Nephron progenitor cell (in vitro differentiated cells): ENCODE results near the gene PITPNM2.

Experiments
- DNase-seq: peaks from one replicate; pipeline ENCODE4 v3.0.0; 2021
- H3K27ac Mint-ChIP-seq: 2 replicates; pipeline ENCODE4 v1.8.0; 2021; ENCODE audit warnings: mild to moderate bottlenecking, moderate library complexity, mixed read lengths
- H3K27me3 Mint-ChIP-seq: 2 replicates; pipeline ENCODE4 v1.8.0; 2021; ENCODE audit warnings: mild to moderate bottlenecking, low read depth, mixed read lengths; ENCODE audit not compliant: poor library complexity
- H3K36me3 Mint-ChIP-seq: 2 replicates; pipeline ENCODE4 v1.8.0; 2021; ENCODE audit warnings: low read depth, mixed read lengths
- H3K4me1 Mint-ChIP-seq: 2 replicates; pipeline ENCODE4 v1.8.0; 2021; ENCODE audit warnings: mixed read lengths
- H3K4me3 Mint-ChIP-seq: 2 replicates; pipeline ENCODE4 v1.8.0; 2021; ENCODE audit warnings: mild to moderate bottlenecking, moderate library complexity, mixed read lengths
- H3K9me3 Mint-ChIP-seq: 2 replicates; pipeline ENCODE4 v1.8.0; 2021; ENCODE audit warnings: mild to moderate bottlenecking, moderate library complexity, mixed read lengths
- TF ChIP-seq, protein P1 (sequence below): fragments of 200-600 bp; sonication (generic); IDR thresholded peaks from 2 replicates; pipeline ENCODE4 v1.5.0; 2021; ENCODE audit warnings: antibody characterized with exemption

PITPNM2 gene

DNA sequence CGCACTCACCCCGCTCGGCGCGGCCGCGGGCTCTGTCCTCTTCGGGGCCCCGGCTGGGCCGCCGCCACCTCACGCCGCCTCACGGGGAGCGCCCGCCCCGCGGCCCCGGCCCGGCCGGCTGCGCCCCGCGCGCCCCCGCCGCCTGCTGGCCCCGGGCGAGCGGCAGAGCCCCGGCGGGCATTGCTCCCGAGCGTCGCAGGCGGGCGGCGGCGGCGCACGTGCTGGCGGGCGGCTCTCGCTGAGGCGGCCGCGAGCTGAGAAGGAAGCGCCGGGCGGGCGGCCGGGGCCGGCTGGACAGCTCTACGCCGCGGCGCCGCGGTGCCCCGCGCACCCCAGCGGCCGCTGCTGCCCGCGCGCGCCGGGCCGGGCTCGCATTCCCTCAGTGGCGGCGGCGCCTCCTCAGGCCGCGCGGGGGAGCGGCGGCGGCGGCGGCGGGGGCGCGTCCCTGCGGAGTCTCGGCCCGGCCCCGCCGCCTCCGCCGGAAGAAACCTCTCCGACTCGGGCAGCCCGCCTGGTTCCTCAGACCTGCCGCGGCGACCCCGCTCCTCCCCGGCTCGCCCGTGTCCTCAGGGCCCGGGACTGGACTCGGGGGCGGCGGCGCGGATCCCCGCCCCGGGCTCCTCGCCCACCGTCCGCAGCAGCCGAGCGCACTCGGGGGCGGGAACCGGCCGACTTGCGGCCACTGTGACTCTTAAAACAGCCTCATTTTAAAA is at the start of gene PITPNM2:
Gene PITPNM2, minus strand, starts transcription at position 347 of the 713 bp plus-strand sequence. CDS start 116,500 bp downstream, outside the sequence.
- Mint-ChIP-seq H3K4me3 (peak within 1 kb of the TSS; percentile 84), H3K4me1 (peaks cover 33% of the 10 kb centered on the region), H3K9me3 (no peaks in the 10 kb centered on the region), H3K36me3 (peaks cover 9% of the 10 kb centered on the region), H3K27ac (no peak within 1 kb of the TSS), H3K27me3 (peaks cover 25% of the 10 kb centered on the region)
- DNase-seq: peak; percentile 77
- TF ChIP-seq, protein P1, sequence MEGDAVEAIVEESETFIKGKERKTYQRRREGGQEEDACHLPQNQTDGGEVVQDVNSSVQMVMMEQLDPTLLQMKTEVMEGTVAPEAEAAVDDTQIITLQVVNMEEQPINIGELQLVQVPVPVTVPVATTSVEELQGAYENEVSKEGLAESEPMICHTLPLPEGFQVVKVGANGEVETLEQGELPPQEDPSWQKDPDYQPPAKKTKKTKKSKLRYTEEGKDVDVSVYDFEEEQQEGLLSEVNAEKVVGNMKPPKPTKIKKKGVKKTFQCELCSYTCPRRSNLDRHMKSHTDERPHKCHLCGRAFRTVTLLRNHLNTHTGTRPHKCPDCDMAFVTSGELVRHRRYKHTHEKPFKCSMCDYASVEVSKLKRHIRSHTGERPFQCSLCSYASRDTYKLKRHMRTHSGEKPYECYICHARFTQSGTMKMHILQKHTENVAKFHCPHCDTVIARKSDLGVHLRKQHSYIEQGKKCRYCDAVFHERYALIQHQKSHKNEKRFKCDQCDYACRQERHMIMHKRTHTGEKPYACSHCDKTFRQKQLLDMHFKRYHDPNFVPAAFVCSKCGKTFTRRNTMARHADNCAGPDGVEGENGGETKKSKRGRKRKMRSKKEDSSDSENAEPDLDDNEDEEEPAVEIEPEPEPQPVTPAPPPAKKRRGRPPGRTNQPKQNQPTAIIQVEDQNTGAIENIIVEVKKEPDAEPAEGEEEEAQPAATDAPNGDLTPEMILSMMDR: no peak

DNA sequence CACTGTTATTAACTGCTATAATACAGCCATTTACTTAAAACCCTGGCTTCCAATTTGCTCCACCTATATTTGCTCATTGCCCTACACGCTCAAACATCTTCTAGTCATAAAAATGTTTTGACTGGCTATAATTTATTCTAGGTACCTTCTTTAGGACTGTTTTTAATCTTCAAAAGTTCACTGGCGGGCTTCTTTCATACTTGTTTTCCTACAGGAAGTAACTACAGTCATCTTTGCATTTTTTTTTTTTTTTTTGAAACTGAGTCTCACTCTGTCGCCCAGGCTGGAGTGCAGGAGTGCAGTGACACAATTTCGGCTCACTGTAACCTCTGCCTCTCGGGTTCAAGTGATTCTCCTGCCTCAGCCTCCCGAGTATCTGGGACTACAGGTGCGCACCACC is 49.5 kb upstream of the PITPNM2 start:
- Mint-ChIP-seq H3K27ac (no peak overlapping the region), H3K27me3 (no peaks in the 10 kb centered on the region), H3K4me3 (no peak overlapping the region), H3K36me3 (peaks cover 69% of the 10 kb centered on the region), H3K4me1 (no peaks in the 10 kb centered on the region), H3K9me3 (no peaks in the 10 kb centered on the region)
- no peak for DNase-seq
- TF ChIP-seq, protein P1: no peak

DNA sequence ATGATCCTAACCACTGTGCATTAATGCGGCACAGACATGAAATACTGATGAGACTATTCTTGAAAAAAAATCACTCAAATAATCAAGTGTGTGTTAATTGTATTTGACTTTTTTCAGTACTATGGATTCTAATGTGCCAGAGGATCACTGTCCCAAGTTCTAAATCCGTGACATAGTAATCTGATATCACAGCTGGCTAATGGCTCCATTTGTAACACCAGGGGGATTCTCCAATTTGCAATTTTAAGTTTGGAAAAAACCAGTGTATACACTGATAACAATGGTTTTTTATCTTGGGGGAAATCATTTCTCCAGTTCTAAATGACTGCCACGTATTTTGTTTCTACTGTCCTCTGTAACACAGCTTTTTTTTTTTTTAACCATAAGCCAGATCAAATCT is 49.0 kb upstream of the PITPNM2 start:
- Mint-ChIP-seq H3K4me1 (no peaks in the 10 kb centered on the region), H3K27me3 (no peaks in the 10 kb centered on the region), H3K27ac (no peak overlapping the region), H3K9me3 (no peaks in the 10 kb centered on the region), H3K4me3 (no peak overlapping the region), H3K36me3 (peaks cover 64% of the 10 kb centered on the region)
- TF ChIP-seq, protein P1: no peak
- DNase-seq: no peak

DNA sequence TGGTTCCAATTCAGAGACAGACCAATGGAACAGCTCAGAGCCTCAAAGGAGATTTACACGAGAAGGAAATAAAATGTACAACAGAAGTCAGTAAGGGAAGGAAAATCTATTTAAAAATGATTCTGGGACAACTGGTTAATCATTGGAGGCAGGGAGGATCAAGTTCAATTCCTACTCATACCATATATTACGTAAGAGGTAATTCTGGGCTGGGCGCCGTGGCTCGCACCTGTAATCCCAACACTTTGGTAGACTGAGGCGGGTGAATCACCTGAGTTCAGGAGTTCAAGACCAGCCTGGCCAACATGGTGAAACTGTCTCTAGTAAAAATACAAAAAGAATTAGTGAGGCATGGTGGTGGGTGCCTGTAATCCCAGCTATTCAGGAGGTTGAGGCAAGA is 36.7 kb upstream of the PITPNM2 start:
- H3K9me3 Mint-ChIP-seq: no peaks in the 10 kb centered on the region

DNA sequence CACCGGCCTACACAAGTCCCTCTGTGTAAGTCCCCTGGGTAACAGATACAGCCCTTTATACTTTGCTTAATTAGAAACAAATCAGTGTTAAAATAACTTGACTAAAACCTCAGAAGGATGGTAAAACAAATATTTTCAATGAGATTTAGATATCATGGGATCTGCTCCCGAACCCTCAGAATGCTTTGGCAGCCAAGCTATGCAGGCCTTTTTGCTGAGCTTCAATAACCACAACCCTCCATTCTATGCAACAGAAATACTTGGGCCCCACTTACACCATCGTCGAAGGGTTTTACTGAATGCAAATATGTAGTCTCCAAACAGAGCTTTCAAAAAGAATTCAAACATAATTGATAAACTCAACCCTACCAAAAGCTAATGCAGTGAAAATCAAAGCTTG is 29.3 kb upstream of the PITPNM2 start:
- Mint-ChIP-seq H3K4me3 (no peak overlapping the region), H3K27ac (no peak overlapping the region), H3K27me3 (no peaks in the 10 kb centered on the region), H3K9me3 (no peaks in the 10 kb centered on the region), H3K36me3 (peaks cover 59% of the 10 kb centered on the region), H3K4me1 (no peaks in the 10 kb centered on the region)
- TF ChIP-seq, protein P1: no peak
- no peak for DNase-seq

More for the DNA sequence above, 36.7 kb upstream of the PITPNM2 start:
- TF ChIP-seq, protein P1: no peak
- Mint-ChIP-seq H3K27me3 (no peaks in the 10 kb centered on the region), H3K36me3 (peaks cover 66% of the 10 kb centered on the region), H3K4me3 (no peak overlapping the region), H3K27ac (no peak overlapping the region), H3K4me1 (no peaks in the 10 kb centered on the region)
- no peak for DNase-seq

DNA sequence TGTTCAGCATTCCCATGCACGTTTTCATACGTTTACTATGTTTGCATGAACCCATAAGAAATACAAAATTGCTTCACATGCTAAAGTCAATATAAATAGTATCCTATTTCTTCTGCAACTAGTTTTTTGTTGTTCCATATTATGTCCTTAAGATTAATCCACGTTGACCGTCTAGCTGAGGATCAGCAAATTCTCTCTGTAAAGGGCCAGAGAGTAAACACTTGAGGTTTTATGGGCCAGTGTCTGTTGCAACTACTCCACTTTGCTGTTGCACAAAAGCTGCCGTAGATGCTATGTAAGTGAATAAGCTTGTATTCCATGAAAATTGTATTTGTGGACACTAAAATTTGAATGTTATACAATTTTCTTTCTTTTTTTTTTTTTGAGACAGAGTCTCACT is 21.1 kb upstream of the PITPNM2 start:
- DNase-seq: no peak

More for the DNA sequence above, 21.1 kb upstream of the PITPNM2 start:
- Mint-ChIP-seq H3K4me1 (no peaks in the 10 kb centered on the region), H3K36me3 (peaks cover 44% of the 10 kb centered on the region), H3K27me3 (no peaks in the 10 kb centered on the region), H3K27ac (peak overlapping the region; percentile 6), H3K4me3 (no peak overlapping the region), H3K9me3 (no peaks in the 10 kb centered on the region)
- TF ChIP-seq, protein P1: no peak
